Measurements from ENCODE around the gene PSTPIP2.
"Not testable (repeated sequence)": the region's sequence is repeated elsewhere in the genome, so short reads cannot be mapped to it uniquely, and the experiment has no call there.

The PSTPIP2 gene

DNA sequence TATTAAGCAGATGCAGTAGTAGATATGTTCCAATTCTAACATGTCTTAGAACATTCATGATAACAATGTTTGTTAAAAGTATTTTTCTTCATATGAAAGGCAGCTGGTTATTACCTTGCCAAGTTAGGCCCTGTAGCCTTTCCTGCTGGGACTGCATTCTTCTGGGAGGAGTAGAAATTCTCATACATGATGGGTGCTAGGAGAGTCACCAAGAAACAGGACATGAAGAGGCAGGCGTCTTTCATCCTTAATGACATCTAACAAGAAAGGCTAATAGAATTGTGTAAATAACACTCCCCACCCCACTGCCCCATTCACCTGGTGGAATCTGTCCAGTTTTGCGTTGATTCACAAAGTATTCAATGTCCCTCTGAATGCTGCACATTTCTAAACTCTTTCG lies 80.3 kb downstream of the PSTPIP2 start:
- DNase-seq (ENCODE audit: low read depth in 2 of 2), result no peak

GRCh38 chr18:45984546-45985235 lies 87.4 kb downstream of the PSTPIP2 start:
- no peak for DNase-seq (ENCODE audit: low read depth in 2 of 2)

- DNase-seq (ENCODE audit: low read depth in 2 of 2), result no peak
Observed at GRCh38 chr18:45981821-45982220, 90.2 kb downstream of the PSTPIP2 start.

DNA sequence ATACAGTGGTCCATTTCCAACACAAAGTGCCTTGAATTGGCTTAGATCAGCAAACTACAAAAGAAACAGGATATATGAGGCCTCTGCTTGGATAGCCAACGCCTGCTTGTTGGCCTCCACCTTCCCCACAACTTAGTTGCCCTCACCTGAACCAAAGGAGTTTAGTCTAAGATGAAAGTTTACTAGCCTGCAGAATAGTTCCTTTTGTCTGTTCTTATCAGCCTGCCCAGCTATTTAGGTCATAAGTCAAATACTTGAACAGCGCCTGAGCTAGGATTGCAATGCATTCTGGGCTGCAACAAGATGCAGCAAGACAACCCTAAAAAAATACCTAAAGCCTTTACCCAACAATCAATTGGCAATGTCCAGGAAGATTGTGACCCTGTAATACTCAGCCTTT lies 91.8 kb downstream of the PSTPIP2 start:
- no peak for DNase-seq (ENCODE audit: low read depth in 2 of 2)

- DNase-seq (ENCODE audit: low read depth in 2 of 2), result no peak
Observed at GRCh38 chr18:45978084-45978483, 94.0 kb downstream of the PSTPIP2 start.

DNA sequence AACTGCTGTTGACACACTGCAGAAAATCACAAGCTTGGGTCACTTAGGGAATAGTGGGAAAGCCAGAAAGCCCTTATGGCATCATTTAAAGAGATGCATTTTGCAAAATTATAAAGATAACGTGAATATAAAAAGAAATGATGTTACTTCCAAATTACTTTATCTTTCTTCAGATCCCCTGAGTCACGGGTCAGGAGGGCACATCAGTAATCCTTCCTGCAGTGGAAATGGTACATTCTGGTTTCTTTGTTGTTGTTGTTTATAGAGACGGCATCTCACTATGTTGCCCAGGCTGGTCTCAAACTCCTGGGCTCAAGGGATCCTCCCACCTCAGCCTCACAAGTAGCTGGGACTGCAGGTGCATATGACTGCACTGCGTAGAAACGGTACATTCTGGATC lies 95.1 kb downstream of the PSTPIP2 start:
- no peak for DNase-seq (ENCODE audit: low read depth in 2 of 2)

- no peak for DNase-seq (ENCODE audit: low read depth in 2 of 2)
Observed at GRCh38 chr18:45976566-45976965, 95.5 kb downstream of the PSTPIP2 start.

GRCh38 chr18:45974088-45974536 lies 97.9 kb downstream of the PSTPIP2 start:
- peak; percentile 41 to 64 for DNase-seq (ENCODE audit: low read depth in 2 of 2)

DNA sequence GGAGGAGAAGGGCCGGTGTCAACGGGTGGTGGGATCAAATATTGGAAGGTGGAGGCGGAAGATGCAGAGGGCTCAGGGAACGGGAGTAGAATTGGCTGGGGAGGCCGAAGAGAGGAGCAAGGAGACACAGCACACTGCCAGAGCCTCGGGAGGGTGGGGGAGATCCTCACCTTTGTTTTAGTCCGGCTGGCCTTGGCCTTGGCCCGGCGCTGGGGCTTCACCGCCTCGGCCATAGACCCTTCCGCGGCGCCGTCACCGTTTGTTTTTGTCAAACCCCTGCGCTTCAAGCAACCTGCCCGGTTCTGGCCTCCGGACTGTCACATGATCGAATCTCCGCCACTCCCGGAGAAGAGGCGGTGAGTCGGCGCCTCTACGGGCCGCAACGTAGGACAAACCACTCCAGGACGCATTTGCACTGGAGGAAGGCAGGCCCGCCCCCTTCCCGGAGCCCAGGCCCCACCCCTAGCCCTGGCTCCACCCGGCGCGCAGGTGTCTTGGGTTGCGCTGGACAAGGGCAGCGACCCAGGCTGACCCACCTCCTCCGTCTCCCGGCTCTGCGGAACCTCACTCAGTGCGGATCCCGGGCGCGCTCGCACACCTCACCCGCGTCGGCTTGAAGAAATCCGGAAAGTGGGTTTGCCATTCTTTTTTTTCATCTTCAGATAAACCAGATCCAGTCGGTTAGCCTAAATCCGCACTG lies 104.9 kb downstream of the PSTPIP2 start, which contains the start of gene EPG5:
TSS of gene EPG5 (minus strand) at position 323 of the 700 bp plus-strand sequence. CDS start at position 233, 90 bp downstream.
- peak; percentile 86 to 93 for DNase-seq (ENCODE audit: low read depth in 2 of 2)

DNA sequence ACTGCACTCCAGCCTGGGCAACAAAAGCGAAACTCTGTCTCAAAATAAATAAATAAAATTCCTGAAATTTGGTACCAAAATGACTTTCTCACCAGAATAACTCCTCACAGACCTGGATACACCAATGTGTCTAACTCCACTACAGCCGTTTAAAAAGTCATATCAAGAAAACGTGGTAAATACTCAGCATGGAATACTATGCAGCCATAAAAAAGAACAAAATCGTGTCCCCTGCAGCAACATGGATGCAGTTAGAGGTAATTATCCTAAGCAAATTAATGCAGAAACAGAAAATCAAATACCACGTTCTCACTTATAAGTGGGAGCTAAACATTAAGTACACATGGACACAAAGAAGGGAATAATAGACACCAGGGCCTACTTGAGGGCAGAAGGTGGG lies 107.1 kb downstream of the PSTPIP2 start:
- DNase-seq (ENCODE audit: low read depth in 2 of 2), result not testable (repeated sequence)

DNA sequence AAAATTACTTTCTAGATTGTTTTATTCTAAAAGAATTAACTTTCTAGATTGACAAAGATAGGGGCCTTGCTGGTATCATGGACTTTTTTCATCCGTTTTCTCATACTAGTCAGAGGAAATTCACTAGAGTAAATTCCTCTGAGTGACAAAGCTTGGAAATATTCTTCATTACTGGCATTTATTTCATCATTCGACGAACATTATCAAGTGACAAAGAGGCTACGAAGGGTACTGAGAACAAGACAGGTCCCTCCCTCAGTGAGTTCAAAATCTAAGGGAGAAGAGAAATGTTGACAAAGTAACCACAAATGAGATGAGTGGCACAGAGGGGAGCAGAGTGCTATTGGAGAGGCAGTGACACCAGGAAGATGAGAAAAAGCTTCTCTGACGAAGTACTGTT lies 109.2 kb downstream of the PSTPIP2 start:
- DNase-seq (ENCODE audit: low read depth in 2 of 2), result no peak

DNA sequence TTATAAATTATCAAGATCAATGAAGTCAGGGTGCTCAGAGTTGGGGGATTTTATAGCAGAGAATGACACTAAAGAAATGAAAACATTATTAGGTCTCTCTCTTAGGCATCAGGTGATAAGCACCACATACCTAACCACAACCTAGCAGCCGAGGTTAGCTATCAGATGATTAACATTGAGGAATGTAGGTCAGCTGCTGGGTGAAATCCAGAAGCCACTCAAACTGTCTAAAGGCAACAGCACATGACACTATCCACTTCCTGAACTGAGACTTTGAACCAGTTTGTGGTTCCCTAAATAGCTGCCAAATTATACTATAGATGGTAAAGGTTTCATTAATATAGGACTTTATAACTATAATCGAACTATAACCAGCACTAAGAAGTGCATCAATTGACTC lies 109.6 kb downstream of the PSTPIP2 start:
- DNase-seq (ENCODE audit: low read depth in 2 of 2), result no peak

- DNase-seq (ENCODE audit: low read depth in 2 of 2), result not testable (repeated sequence)
Observed at GRCh38 chr18:45959484-45959883, 112.6 kb downstream of the PSTPIP2 start.

DNA sequence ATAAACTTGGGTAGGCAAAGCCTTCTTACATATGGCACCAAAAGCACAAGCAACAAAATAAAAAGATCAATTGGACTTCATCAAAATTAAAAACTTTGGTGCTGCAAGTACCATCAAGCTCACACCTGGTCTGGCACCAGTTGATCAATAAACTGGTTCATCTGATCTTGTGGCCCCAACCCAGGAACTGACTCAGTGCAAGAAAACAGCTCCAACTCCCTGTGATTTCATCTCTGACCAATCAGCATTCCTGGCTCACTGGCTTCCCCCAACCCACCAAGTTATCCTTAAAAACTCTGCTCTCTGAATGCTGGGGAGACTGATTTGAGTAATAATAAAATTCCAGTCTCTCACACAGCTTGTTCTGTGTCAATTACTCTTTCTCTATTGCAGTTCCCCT lies 113.3 kb downstream of the PSTPIP2 start:
- no peak for DNase-seq (ENCODE audit: low read depth in 2 of 2)

DNA sequence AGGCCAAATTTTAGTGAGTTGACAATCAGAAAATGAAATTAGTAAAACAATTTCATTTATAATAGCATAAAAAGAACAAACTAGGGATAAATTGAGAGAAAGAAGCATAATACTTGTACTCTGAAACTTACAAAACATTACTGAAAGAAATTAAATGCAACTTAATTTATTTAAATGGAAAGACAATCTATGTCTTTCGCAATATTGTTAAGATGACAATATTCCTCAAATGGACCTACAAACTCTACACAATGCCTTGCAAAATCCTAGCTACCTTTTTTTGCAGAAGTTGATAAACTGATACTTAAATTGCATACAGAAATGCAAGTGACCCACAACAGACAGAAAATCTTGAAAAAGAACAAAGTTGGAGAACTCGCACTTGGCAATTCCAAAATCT lies 114.0 kb downstream of the PSTPIP2 start:
- DNase-seq (ENCODE audit: low read depth in 2 of 2), result no peak

GRCh38 chr18:45957100-45957499 lies 115.0 kb downstream of the PSTPIP2 start:
- no peak for DNase-seq (ENCODE audit: low read depth in 2 of 2)

GRCh38 chr18:45954070-45954934 lies 117.8 kb downstream of the PSTPIP2 start:
- DNase-seq (ENCODE audit: low read depth in 2 of 2), result no peak

GRCh38 chr18:45951016-45951714 lies 120.9 kb downstream of the PSTPIP2 start:
- no peak for DNase-seq (ENCODE audit: low read depth in 2 of 2)

DNA sequence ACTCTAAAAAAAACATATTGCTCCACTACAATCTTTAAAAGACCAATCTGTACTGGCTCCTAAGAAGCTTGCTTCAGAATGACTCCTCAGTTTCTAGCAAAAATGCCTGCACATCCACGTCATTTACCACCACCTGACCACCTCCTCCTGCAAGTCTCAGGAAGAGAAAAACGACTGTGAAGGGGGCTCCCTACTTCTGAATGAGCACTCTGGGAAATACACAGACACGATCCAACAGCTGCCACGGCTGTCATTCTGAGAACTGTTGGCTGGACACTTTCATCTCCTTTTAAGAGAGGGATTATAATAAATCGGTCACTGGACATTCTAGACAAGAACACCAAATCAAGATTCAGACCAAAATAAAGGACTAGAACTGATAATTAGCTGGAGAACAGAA lies 126.4 kb downstream of the PSTPIP2 start:
- no peak for DNase-seq (ENCODE audit: low read depth in 2 of 2)

DNA sequence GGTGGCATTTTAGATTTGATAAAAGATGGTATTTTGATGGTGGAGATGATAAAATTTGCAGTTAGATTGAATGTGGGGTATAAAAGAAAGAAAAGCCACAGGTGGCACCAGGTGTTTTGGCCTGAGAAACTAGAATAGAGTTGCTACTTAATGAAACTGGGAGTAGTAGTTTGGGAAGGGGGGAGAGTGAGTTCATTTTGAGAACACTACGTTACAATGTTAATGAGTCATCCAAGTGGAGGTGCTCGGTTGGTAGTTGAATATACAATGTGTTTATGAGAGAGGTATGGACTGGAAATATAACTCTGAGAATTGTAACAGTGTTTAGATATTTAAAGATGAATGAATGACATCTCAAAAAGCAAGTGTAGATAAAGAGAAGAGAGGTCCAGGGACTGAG lies 131.3 kb downstream of the PSTPIP2 start:
- DNase-seq (ENCODE audit: low read depth in 2 of 2), result no peak

DNA sequence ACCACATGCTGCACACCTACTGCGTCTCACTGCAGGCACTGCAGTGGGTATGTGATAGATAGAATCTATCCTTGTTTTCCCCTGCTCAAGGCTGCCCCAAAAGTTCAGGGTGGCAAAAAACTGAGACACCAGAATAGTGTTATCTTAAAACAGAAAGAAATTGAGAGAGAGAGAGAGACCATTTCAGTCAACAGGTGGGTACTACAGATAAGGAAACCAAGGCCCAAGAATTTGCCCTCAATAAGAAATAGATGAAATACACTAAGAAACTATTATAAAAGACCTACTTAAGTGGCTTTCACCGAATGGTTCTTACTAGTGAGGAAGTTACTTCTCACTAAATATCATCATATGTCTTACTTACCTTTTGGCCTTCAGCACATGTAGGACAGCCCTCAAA lies 132.8 kb downstream of the PSTPIP2 start:
- DNase-seq (ENCODE audit: low read depth in 2 of 2), result no peak

DNA sequence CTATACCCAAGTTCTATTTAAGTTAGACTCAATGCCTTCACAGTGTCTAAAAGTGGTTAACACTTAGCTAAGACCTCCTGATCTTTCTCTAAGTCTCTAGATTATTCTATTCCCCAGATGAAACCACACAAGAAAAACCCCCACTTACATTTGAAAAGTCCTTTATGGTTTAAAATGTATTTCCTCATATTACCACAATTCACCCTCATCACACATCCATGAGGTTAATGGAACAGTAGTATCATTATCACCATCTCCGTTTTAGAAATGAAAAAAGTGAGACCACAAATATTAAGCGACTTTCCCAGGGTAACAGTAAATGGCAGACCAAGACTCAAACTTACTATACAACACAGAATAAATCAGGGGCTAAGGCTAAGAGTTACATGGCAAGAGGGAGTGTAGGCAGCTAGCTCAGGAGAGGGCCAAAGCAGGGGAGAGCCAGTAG lies 133.5 kb downstream of the PSTPIP2 start:
- no peak for DNase-seq (ENCODE audit: low read depth in 2 of 2)

All from stimulated activated CD4-positive, alpha-beta T cell treated with anti-CD3 and anti-CD28 coated beads, Interleukin-15, amount 100 ng/mL, for 48 hours (primary cell).